ENCODE measurements around the gene LRRIQ1.

- TF ChIP-seq CTCF (IDR thresholded peaks at IDR 0.05; ENCODE audit: insufficient read depth, low read length, poor library complexity, severe bottlenecking), result no peak
- no peak for TF ChIP-seq EZH2phosphoT487 (conservative IDR thresholded peaks at IDR 0.05; ENCODE audit: low read length)
These were observed 237.5 kb downstream of the LRRIQ1 start for GRCh38 chr12:85273381-85274314.

All from SU-DHL-6 (cell line).